ENCODE results near the gene PRR7.

- TF ChIP-seq POLR2A (IDR thresholded peaks at IDR 0.05; ENCODE audit: low read length) (peak; percentile 34), GATA1 (IDR thresholded peaks at IDR 0.05; ENCODE audit: low read depth, low read length) (no peak)
These were observed 54.3 kb downstream of the PRR7 start for GRCh38 chr5:177500685-177501522.

All from erythroblast (primary cell).